Measurements from ENCODE around the gene C11orf16. TPM values are rescaled to one million over a fixed set of nuclear protein-coding genes. Genes with fewer than 3 reads are reported as not detected.

C11orf16 gene
- total RNA-seq, 1 donor from 2014 or later: not detected

DNA sequence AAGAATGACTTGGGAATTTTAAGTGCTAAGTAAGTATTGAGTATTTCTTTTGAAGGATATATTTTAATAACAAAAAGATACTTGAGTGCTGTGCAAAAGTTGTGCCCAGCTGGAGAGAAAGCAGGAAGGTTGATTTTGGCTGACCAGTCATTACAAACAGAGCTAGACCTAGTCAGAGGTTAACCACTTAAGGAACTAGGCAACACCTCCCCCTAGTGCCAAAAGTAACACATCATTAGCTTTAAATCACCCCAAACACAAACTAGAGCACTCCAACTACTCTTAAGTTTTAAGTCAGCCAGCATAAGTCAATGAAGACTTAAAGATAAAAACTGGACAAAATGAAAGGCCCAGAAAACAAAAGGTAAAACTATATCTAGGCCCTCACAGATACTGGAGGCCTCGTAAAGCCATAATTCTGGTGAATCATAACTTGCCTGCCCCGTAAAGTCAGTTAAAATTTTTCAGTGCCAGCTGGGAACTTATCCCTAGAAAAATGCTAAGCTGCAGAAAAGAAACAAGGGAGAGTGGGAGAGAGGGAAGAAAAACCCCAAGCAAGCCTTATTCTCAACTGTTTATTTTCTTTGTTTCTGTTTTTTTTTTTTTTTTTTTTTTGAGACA, 26.9 kb upstream of the C11orf16 start:
- Mint-ChIP-seq H3K9me3 (no peaks in the 10 kb centered on the region), H3K36me3 (ENCODE audit: low read depth) (peaks cover 3% of the 10 kb centered on the region), H3K27me3 (ENCODE audit: low read depth) (no peaks in the 10 kb centered on the region), H3K4me1 (peaks cover 19% of the 10 kb centered on the region), H3K4me3 (peak overlapping the region; percentile 76), H3K27ac (ENCODE audit: unreplicated experiment) (no peak overlapping the region)
- TF ChIP-seq, protein P1, sequence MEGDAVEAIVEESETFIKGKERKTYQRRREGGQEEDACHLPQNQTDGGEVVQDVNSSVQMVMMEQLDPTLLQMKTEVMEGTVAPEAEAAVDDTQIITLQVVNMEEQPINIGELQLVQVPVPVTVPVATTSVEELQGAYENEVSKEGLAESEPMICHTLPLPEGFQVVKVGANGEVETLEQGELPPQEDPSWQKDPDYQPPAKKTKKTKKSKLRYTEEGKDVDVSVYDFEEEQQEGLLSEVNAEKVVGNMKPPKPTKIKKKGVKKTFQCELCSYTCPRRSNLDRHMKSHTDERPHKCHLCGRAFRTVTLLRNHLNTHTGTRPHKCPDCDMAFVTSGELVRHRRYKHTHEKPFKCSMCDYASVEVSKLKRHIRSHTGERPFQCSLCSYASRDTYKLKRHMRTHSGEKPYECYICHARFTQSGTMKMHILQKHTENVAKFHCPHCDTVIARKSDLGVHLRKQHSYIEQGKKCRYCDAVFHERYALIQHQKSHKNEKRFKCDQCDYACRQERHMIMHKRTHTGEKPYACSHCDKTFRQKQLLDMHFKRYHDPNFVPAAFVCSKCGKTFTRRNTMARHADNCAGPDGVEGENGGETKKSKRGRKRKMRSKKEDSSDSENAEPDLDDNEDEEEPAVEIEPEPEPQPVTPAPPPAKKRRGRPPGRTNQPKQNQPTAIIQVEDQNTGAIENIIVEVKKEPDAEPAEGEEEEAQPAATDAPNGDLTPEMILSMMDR (conservative IDR thresholded peaks at IDR 0.05): peak; percentile 73
- peak; percentile 13 for DNase-seq (ENCODE audit: low read depth, low spot score)

DNA sequence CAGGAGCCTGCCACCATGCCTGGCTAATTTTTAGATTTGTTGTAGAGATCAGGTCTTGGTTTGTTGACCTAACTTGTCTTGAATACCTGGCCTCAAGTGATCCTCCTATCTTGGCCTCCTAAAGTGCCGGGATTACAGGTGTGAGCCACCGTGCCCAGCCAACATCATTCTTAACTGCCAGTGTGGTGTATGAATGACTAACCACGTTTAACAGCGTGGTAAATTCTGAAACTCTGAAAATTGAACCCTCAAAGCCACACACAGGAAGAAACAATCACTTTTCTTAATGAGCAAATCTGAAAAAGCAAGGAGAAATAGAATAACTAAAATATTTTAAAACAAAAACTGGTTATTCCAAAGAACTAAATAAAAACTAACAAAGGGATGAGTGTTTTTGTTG, 24.1 kb upstream of the C11orf16 start:
- no peak for DNase-seq (ENCODE audit: low read depth, low spot score)
- Mint-ChIP-seq H3K9me3 (no peaks in the 10 kb centered on the region), H3K27me3 (ENCODE audit: low read depth) (no peaks in the 10 kb centered on the region), H3K4me3 (no peak overlapping the region), H3K36me3 (ENCODE audit: low read depth) (peaks cover 3% of the 10 kb centered on the region), H3K4me1 (peaks cover 4% of the 10 kb centered on the region), H3K27ac (ENCODE audit: unreplicated experiment) (no peak overlapping the region)
- TF ChIP-seq, protein P1 (conservative IDR thresholded peaks at IDR 0.05): no peak

DNA sequence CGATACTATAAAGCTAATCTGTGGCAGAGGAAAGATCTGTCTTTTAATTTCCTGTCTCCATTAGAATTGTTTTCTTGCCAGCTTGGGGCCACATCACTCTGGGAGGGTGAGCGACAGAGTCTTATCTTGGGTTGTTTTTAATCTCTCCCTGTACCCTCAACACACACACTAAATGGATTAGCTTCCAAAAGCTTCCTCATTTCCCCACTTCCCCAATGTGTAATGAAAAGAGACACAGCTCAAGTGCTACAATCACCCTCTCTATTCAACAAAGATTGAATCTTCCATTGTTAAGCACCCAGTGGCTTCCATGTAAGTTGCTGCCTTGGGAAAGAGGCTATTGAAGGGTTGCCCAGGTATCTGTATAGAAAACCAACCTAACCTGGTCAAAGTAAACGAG, 16.1 kb upstream of the C11orf16 start:
- no peak overlapping the region for H3K4me3 Mint-ChIP-seq
- no peak overlapping the region for H3K27ac Mint-ChIP-seq (ENCODE audit: unreplicated experiment)
- no peaks in the 10 kb centered on the region for H3K9me3 Mint-ChIP-seq
- H3K4me1 Mint-ChIP-seq: no peaks in the 10 kb centered on the region
- TF ChIP-seq, protein P1 (conservative IDR thresholded peaks at IDR 0.05): no peak
- no peak for DNase-seq (ENCODE audit: low read depth, low spot score)
- peaks cover 8% of the 10 kb centered on the region for H3K36me3 Mint-ChIP-seq (ENCODE audit: low read depth)
- no peaks in the 10 kb centered on the region for H3K27me3 Mint-ChIP-seq (ENCODE audit: low read depth)

DNA sequence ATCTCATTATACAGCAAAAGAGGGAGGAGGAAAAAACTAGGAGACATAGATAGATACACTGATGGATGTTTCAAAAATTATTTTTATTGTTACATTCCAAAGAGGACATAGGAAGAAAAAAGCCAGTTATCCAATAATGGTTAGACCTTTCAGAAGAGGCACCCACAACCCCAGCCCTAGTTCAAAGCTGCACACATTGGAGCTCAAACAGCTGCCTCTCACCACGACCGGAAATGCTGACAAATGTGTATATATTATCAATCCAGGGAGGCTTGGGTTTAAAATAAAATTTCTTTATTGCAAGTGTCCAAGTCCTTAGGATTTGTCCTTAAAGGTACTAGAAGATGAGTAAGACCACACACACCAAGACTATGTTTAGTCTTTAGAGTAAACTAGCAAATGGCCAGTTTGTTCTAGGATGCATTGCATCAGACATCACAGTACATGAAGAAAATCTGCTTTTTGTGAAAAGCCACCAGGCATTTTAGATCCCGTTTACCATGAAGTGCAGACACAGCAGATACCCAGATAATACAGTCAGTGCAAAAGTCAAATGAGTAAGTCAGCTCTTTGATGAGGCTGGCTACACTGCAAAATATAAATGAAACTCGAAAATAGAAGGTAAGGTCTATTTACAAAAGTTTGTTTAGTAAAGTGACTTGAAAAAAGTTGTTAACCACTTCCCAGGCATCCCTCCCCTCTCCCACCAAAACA, 14.6 kb upstream of the C11orf16 start:
- Mint-ChIP-seq H3K9me3 (no peaks in the 10 kb centered on the region), H3K4me1 (no peaks in the 10 kb centered on the region), H3K27me3 (ENCODE audit: low read depth) (no peaks in the 10 kb centered on the region), H3K27ac (ENCODE audit: unreplicated experiment) (no peak overlapping the region), H3K36me3 (ENCODE audit: low read depth) (peaks cover 8% of the 10 kb centered on the region), H3K4me3 (no peak overlapping the region)
- TF ChIP-seq, protein P1 (conservative IDR thresholded peaks at IDR 0.05): no peak
- DNase-seq (ENCODE audit: low read depth, low spot score): no peak

DNA sequence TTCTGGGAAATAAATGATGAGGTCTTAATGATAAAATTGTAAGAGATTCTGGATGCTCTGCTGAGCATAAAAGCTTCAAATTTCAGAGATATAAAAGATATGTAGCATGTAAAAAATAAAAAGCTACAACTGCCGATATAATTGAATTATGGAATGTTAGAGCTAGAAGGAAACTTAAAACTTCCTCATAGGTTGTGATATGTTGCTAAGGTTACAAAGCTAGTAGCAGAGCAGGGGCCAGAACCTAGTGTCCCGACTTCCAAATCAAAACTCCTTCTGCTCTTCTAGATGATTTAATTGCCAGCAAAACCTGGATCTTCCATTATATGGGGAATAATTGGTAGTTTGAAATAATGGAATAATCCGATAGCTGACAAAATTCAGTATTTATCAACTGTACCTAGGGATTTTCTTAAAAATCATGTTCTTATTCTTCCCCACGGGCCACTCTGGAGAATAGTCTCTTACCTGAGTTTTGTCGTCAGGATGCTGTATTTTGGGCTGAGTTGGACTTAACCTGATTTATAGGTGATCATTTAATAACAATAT, 9.8 kb upstream of the C11orf16 start, which contains the start of gene ASCL3:
ASCL3 (minus strand) TSS at position 499 of the 549 bp plus-strand sequence. CDS start 4,855 bp downstream, outside the sequence.
- TF ChIP-seq, protein P1 (conservative IDR thresholded peaks at IDR 0.05): no peak
- no peaks in the 10 kb centered on the region for H3K9me3 Mint-ChIP-seq
- H3K4me3 Mint-ChIP-seq: no peak within 1 kb of the TSS
- no peak within 1 kb of the TSS for H3K27ac Mint-ChIP-seq (ENCODE audit: unreplicated experiment)
- no peaks in the 10 kb centered on the region for H3K27me3 Mint-ChIP-seq (ENCODE audit: low read depth)
- no peak for DNase-seq (ENCODE audit: low read depth, low spot score)
- no peaks in the 10 kb centered on the region for H3K36me3 Mint-ChIP-seq (ENCODE audit: low read depth)
- no peaks in the 10 kb centered on the region for H3K4me1 Mint-ChIP-seq

Measured in neural crest cell (in vitro differentiated cells).